Measurements from ENCODE around the gene MIA3. TPM values are rescaled to one million over a fixed set of nuclear protein-coding genes. Genes with fewer than 3 reads are reported as not detected.

The MIA3 gene
- total and polyA plus RNA-seq, 9 of the 15 experiments (the other 6 are each of a cell fraction or from before 2014, with no cell fraction given) = 21.6 to 89.4 (median 40.8) TPM

DNA sequence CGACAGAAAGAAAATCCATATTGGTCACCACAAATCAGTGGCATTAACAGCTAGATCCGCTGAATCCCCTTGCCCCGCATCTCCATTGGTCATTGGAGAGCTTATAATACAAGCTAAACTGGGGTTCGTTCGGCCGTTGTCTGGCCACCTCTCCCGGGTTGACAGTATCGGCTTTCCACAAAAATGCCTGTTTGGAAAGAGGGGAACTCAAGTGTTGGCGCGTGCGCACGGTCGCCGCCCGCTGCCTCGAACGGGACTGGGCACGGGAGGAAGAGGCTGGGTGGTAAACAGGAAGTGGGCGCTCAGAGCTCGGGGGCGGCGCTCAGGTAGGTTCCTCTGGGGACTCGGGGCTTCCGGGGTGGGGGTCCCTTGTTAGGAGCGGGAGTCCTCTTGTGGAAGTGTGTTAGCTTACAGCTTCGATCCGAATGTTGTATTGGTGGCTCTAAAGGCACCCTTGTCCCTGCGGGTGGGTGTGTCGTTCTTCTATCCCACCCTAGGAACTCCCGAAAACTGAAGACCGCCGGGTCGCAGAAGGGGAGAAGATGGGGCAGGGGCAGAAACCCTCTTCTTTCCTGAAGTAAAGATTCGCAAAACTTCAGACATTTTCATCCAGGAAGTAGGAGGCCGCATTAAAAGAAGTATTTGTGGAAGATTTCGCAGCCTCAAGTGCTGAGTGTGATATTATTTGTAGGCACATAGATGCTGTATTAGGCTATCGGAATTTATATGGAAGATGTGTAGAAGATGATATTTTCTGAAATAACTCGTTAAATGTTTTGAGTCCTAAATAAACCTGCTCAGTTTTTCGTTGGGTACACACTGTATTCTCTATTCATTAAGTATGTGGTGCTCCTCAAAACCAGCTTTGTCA is 95.4 kb downstream of the MIA3 start (continued):
- TF ChIP-seq, protein P1, sequence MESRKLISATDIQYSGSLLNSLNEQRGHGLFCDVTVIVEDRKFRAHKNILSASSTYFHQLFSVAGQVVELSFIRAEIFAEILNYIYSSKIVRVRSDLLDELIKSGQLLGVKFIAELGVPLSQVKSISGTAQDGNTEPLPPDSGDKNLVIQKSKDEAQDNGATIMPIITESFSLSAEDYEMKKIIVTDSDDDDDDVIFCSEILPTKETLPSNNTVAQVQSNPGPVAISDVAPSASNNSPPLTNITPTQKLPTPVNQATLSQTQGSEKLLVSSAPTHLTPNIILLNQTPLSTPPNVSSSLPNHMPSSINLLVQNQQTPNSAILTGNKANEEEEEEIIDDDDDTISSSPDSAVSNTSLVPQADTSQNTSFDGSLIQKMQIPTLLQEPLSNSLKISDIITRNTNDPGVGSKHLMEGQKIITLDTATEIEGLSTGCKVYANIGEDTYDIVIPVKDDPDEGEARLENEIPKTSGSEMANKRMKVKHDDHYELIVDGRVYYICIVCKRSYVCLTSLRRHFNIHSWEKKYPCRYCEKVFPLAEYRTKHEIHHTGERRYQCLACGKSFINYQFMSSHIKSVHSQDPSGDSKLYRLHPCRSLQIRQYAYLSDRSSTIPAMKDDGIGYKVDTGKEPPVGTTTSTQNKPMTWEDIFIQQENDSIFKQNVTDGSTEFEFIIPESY (CRISPR knock-in tag; IDR thresholded peaks at IDR 0.05) = no peak
- TF ChIP-seq RFX5 (IDR thresholded peaks at IDR 0.05; ENCODE audit: low read depth, low read length) (no peak), NCOR1 (IDR thresholded peaks at IDR 0.05) (peak; percentile 21; the same call in 1 of the 2 replicates), SRSF7 (optimal IDR thresholded peaks at IDR 0.05; ENCODE audit: low read depth, low read length) (no peak), ZNF644 (tag; IDR thresholded peaks at IDR 0.05; ENCODE audit: low read depth) (no peak; the same call in 1 of the 2 replicates), KHSRP (IDR thresholded peaks at IDR 0.05) (no peak), SMARCA5 (IDR thresholded peaks at IDR 0.05) (no peak), TBL1XR1 (IDR thresholded peaks at IDR 0.05; ENCODE audit: low read length in 2 of 2) (peak in 1 of 2 experiments; percentile 66; a peak in 3 of 4 replicates), ADNP (tag; IDR thresholded peaks at IDR 0.05) (no peak), ZNF436 (CRISPR knock-in tag; IDR thresholded peaks at IDR 0.05) (no peak), NFIX (CRISPR knock-in tag; IDR thresholded peaks at IDR 0.05; ENCODE audit: low read depth) (no peak), SOX6 (IDR thresholded peaks at IDR 0.05) (peak; percentile 23; the same call in 1 of the 2 replicates), CAMTA2 (CRISPR knock-in tag; conservative IDR thresholded peaks at IDR 0.05) (no peak; the same call in 1 of the 2 replicates), ZNF347 (CRISPR knock-in tag; IDR thresholded peaks at IDR 0.05; ENCODE audit: low read depth) (no peak), PPARD (CRISPR knock-in tag; IDR thresholded peaks at IDR 0.05) (no peak), ZNF165 (CRISPR knock-in tag; IDR thresholded peaks at IDR 0.05; ENCODE audit: borderline replicate concordance) (no peak), ZC3H8 (IDR thresholded peaks at IDR 0.05) (no peak), ETV5 (CRISPR knock-in tag; IDR thresholded peaks at IDR 0.05; ENCODE audit: low read depth) (peak; percentile 48; the same call in 1 of the 2 replicates), ZFP30 (CRISPR knock-in tag; IDR thresholded peaks at IDR 0.05; ENCODE audit: borderline replicate concordance) (no peak), NCOA2 (IDR thresholded peaks at IDR 0.05; ENCODE audit: partially characterized antibody in 2 of 2) (no peak), PCBP2 (IDR thresholded peaks at IDR 0.05; ENCODE audit: low read depth, low read length, poor library complexity, severe bottlenecking) (no peak), ZBTB1 (CRISPR knock-in tag; IDR thresholded peaks at IDR 0.05; ENCODE audit: borderline replicate concordance, low read depth) (no peak; the same call in 1 of the 2 replicates), HDGF (IDR thresholded peaks at IDR 0.05) (no peak), RBM15 (IDR thresholded peaks at IDR 0.05; ENCODE audit: insufficient read depth, low read length) (no peak)
- TF ChIP-seq, protein P2, sequence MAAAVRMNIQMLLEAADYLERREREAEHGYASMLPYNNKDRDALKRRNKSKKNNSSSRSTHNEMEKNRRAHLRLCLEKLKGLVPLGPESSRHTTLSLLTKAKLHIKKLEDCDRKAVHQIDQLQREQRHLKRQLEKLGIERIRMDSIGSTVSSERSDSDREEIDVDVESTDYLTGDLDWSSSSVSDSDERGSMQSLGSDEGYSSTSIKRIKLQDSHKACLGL (CRISPR knock-in tag; IDR thresholded peaks at IDR 0.05; ENCODE audit: borderline replicate concordance, poor library complexity, severe bottlenecking) = no peak
- TF ChIP-seq, protein P3, sequence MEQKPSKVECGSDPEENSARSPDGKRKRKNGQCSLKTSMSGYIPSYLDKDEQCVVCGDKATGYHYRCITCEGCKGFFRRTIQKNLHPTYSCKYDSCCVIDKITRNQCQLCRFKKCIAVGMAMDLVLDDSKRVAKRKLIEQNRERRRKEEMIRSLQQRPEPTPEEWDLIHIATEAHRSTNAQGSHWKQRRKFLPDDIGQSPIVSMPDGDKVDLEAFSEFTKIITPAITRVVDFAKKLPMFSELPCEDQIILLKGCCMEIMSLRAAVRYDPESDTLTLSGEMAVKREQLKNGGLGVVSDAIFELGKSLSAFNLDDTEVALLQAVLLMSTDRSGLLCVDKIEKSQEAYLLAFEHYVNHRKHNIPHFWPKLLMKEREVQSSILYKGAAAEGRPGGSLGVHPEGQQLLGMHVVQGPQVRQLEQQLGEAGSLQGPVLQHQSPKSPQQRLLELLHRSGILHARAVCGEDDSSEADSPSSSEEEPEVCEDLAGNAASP (IDR thresholded peaks at IDR 0.05) = no peak
